SU-DHL-6 (cell line): ENCODE measurements around the gene FOCAD.

Experiments used
- H2AFZ ChIP-seq: fragments of 200-600 bp; sonication (generic); 2 replicates; pipeline ENCODE4 v1.6.1; 2014; ENCODE audit warnings: low read depth, mild to moderate bottlenecking, moderate library complexity, mixed read lengths, antibody characterized with exemption, low read length; ENCODE audit not compliant: severe bottlenecking
- H3F3A ChIP-seq: fragments of 200-600 bp; shearing (Covaris generic); 2 replicates; pipeline ENCODE4 v1.6.0; 2016; ENCODE audit warnings: antibody characterized with exemption, mild to moderate bottlenecking; ENCODE audit not compliant: insufficient read depth
- H3K27ac ChIP-seq: fragments of 200-600 bp; sonication (generic); 2 replicates; pipeline ENCODE4 v1.5.1; 2016; ENCODE audit warnings: low read depth, mild to moderate bottlenecking, low read length, moderate library complexity, mixed read lengths
- H3K27me3 ChIP-seq: fragments of 200-600 bp; sonication (generic), shearing (Covaris generic); 2 replicates; pipeline ENCODE4 v1.6.0; 2014; ENCODE audit warnings: mild to moderate bottlenecking, low read length
- H3K36me3 ChIP-seq: fragments of 200-600 bp; sonication (generic); 2 replicates; pipeline ENCODE4 v1.6.1; 2014; ENCODE audit warnings: mild to moderate bottlenecking, low read length, mixed read lengths
- H3K4me2 ChIP-seq: fragments of 300-600, 200-600 bp; shearing (Covaris generic), sonication (generic); 2 replicates; pipeline ENCODE4 v1.6.0; 2014; ENCODE audit warnings: low read length, low read depth, mild to moderate bottlenecking; ENCODE audit not compliant: poor library complexity, severe bottlenecking
- H3K4me3 ChIP-seq: fragments of 200-600 bp; sonication (generic); 2 replicates; pipeline ENCODE4 v1.5.1; 2014; ENCODE audit warnings: antibody characterized with exemption, low read length, mild to moderate bottlenecking, mixed read lengths; ENCODE audit not compliant: insufficient read depth, poor library complexity, severe bottlenecking
- H3K79me2 ChIP-seq: fragments of 200-600 bp; sonication (generic); 2 replicates; pipeline ENCODE4 v1.6.1; 2014; ENCODE audit warnings: mild to moderate bottlenecking, low read length, moderate library complexity; ENCODE audit not compliant: insufficient read depth
- H3K9ac ChIP-seq: fragments of 200-600 bp; sonication (generic); 2 replicates; pipeline ENCODE4 v1.7.0; 2014; ENCODE audit warnings: mild to moderate bottlenecking, low read length
- H3K9me2 ChIP-seq: fragments of 200-600 bp; sonication (generic); replicated peaks from 2 replicates; pipeline ENCODE4 v1.6.1; 2014; ENCODE audit warnings: low read length; ENCODE audit not compliant: insufficient read depth
- H3K9me3 ChIP-seq: fragments of 200-600 bp; sonication (generic); 2 replicates; pipeline ENCODE4 v1.6.1; 2014; ENCODE audit warnings: low read length, mixed read lengths; ENCODE audit not compliant: insufficient read depth
- H4K20me1 ChIP-seq: fragments of 200-600 bp; sonication (generic); 2 replicates; pipeline ENCODE4 v1.6.1; 2014; ENCODE audit warnings: low read depth, mild to moderate bottlenecking, antibody characterized with exemption, low read length, moderate library complexity, mixed read lengths
- EZH2phosphoT487 ChIP-seq: fragments of 200-600 bp; sonication (generic), shearing (Covaris generic); conservative IDR thresholded peaks from 2 replicates; pipeline ENCODE4 v1.6.1; 2018; ENCODE audit warnings: mild to moderate bottlenecking, antibody characterized with exemption, low read length, moderate library complexity, mixed read lengths
- TF ChIP-seq, protein P1 (sequence below): fragments of 200-600 bp; sonication (generic); IDR thresholded peaks from one replicate; pipeline ENCODE4 v1.5.1; 2017; ENCODE audit warnings: antibody characterized with exemption, mild to moderate bottlenecking, low read length, moderate library complexity; ENCODE audit not compliant: insufficient read depth, poor library complexity, severe bottlenecking

The FOCAD gene

DNA sequence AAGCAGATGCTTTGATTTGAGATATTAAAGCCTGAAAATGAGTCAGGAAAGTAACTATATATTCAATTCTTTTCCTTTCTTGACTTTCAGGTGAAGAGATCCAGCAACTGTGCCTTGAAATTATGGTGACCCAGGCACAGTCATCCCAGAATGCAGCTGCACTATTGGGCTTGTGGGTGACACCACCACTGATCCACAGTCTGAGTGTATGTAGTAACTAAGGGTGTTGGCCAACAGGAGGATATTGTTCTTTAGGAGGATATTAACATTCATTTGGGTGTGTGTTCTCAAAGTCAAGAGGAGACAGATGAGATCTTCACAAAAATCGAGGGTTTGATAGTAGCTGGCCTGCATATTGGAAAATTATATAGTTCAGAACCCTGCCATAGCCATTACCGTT is 294.2 kb downstream of the FOCAD start:
- H3K4me3 ChIP-seq: no peak overlapping the region
- no peak overlapping the region for H3K4me2 ChIP-seq
- H3K36me3 ChIP-seq: no peaks in the 10 kb centered on the region
- no peak overlapping the region for H3K27ac ChIP-seq
- no peaks in the 10 kb centered on the region for H4K20me1 ChIP-seq
- peaks cover 12% of the 10 kb centered on the region for H3F3A ChIP-seq
- no peaks in the 10 kb centered on the region for H3K79me2 ChIP-seq
- no peaks in the 10 kb centered on the region for H3K9me2 ChIP-seq
- H3K9me3 ChIP-seq: peaks cover 9% of the 10 kb centered on the region; the same call in 1 of the 2 replicates
- H3K27me3 ChIP-seq: no peaks in the 10 kb centered on the region
- no peak overlapping the region for H3K9ac ChIP-seq
- no peak for TF ChIP-seq EZH2phosphoT487
- TF ChIP-seq, protein P1, sequence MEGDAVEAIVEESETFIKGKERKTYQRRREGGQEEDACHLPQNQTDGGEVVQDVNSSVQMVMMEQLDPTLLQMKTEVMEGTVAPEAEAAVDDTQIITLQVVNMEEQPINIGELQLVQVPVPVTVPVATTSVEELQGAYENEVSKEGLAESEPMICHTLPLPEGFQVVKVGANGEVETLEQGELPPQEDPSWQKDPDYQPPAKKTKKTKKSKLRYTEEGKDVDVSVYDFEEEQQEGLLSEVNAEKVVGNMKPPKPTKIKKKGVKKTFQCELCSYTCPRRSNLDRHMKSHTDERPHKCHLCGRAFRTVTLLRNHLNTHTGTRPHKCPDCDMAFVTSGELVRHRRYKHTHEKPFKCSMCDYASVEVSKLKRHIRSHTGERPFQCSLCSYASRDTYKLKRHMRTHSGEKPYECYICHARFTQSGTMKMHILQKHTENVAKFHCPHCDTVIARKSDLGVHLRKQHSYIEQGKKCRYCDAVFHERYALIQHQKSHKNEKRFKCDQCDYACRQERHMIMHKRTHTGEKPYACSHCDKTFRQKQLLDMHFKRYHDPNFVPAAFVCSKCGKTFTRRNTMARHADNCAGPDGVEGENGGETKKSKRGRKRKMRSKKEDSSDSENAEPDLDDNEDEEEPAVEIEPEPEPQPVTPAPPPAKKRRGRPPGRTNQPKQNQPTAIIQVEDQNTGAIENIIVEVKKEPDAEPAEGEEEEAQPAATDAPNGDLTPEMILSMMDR: no peak
- H2AFZ ChIP-seq: no peak overlapping the region

GRCh38 chr9:20980832-20981455 is 296.9 kb downstream of the FOCAD start:
- Histone ChIP-seq H3K4me3 (no peak overlapping the region), H3K4me2 (peak overlapping the region; percentile 37), H3K79me2 (no peaks in the 10 kb centered on the region), H3F3A (no peaks in the 10 kb centered on the region), H3K9me3 (no peaks in the 10 kb centered on the region), H2AFZ (peak overlapping the region; percentile 7), H4K20me1 (no peaks in the 10 kb centered on the region), H3K9me2 (no peaks in the 10 kb centered on the region), H3K27ac (peak overlapping the region; percentile 11), H3K9ac (no peak overlapping the region), H3K36me3 (no peaks in the 10 kb centered on the region), H3K27me3 (no peaks in the 10 kb centered on the region)
- TF ChIP-seq EZH2phosphoT487: no peak
- TF ChIP-seq, protein P1: no peak

DNA sequence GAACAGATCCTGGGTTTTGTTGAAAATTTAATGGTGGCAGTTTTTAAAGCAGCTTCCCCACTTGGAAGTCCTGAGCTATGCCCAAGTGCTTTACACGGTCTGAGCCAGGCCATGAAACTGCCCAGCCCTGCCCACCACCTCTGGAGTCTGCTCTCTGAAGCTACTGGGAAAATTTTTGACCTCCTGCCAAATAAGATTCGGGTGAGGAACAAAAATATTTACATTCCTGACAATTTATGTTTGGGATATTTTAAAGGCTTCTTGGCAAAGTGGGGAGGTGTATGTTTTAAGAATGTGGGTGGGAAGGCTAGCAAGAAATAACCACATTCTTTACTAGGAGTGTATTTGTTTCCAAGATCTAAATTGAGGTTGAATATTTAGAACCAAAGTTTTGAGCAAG is 297.4 kb downstream of the FOCAD start:
- Histone ChIP-seq H3K9me2 (no peaks in the 10 kb centered on the region), H3K36me3 (no peaks in the 10 kb centered on the region), H3K27me3 (no peaks in the 10 kb centered on the region), H3K9me3 (no peaks in the 10 kb centered on the region), H3K79me2 (no peaks in the 10 kb centered on the region), H3K4me2 (peak overlapping the region; percentile 37), H2AFZ (no peak overlapping the region), H3K27ac (no peak overlapping the region), H3K9ac (no peak overlapping the region), H4K20me1 (no peaks in the 10 kb centered on the region), H3F3A (no peaks in the 10 kb centered on the region), H3K4me3 (no peak overlapping the region)
- no peak for TF ChIP-seq EZH2phosphoT487

DNA sequence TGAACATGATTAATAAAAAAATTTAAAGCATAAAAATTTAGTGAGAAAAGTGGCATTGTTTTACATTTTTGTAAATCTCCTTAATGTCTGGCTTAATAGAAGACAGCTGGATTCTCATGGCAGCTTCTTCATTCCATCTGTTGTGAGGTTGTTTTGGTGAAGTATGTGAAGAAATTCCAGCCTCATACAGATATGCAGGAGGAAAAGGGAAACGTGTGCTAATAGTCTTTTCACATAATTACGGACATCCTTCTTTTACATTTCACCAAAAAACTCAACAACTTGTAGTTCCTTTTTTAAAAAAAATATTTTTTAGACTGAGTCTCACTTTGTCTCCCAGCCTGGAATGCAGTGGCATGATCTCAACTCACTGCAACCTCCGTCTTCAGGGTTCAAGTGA is 300.4 kb downstream of the FOCAD start:
- no peaks in the 10 kb centered on the region for H3F3A ChIP-seq
- no peak for TF ChIP-seq EZH2phosphoT487
- TF ChIP-seq, protein P1: no peak
- H3K4me3 ChIP-seq: no peak overlapping the region
- no peaks in the 10 kb centered on the region for H3K36me3 ChIP-seq
- no peak overlapping the region for H3K9ac ChIP-seq
- H3K9me2 ChIP-seq: no peaks in the 10 kb centered on the region
- no peaks in the 10 kb centered on the region for H3K79me2 ChIP-seq
- no peaks in the 10 kb centered on the region for H4K20me1 ChIP-seq
- no peaks in the 10 kb centered on the region for H3K27me3 ChIP-seq
- H2AFZ ChIP-seq: no peak overlapping the region
- no peaks in the 10 kb centered on the region for H3K9me3 ChIP-seq
- no peak overlapping the region for H3K4me2 ChIP-seq
- H3K27ac ChIP-seq: no peak overlapping the region
